SU-DHL-6 (cell line): ENCODE data around the gene SPINDOC.

Source experiments
- H2AFZ ChIP-seq: fragments of 200-600 bp; sonication (generic); 2 replicates; pipeline ENCODE4 v1.6.1; 2014; ENCODE audit warnings: low read depth, mild to moderate bottlenecking, moderate library complexity, mixed read lengths, antibody characterized with exemption, low read length; ENCODE audit not compliant: severe bottlenecking
- H3F3A ChIP-seq: fragments of 200-600 bp; shearing (Covaris generic); 2 replicates; pipeline ENCODE4 v1.6.0; 2016; ENCODE audit warnings: antibody characterized with exemption, mild to moderate bottlenecking; ENCODE audit not compliant: insufficient read depth
- H3K27ac ChIP-seq: fragments of 200-600 bp; sonication (generic); 2 replicates; pipeline ENCODE4 v1.5.1; 2016; ENCODE audit warnings: low read depth, mild to moderate bottlenecking, low read length, moderate library complexity, mixed read lengths
- H3K27me3 ChIP-seq: fragments of 200-600 bp; sonication (generic), shearing (Covaris generic); 2 replicates; pipeline ENCODE4 v1.6.0; 2014; ENCODE audit warnings: mild to moderate bottlenecking, low read length
- H3K36me3 ChIP-seq: fragments of 200-600 bp; sonication (generic); 2 replicates; pipeline ENCODE4 v1.6.1; 2014; ENCODE audit warnings: mild to moderate bottlenecking, low read length, mixed read lengths
- H3K4me2 ChIP-seq: fragments of 300-600, 200-600 bp; shearing (Covaris generic), sonication (generic); 2 replicates; pipeline ENCODE4 v1.6.0; 2014; ENCODE audit warnings: low read length, low read depth, mild to moderate bottlenecking; ENCODE audit not compliant: poor library complexity, severe bottlenecking
- H3K4me3 ChIP-seq: fragments of 200-600 bp; sonication (generic); 2 replicates; pipeline ENCODE4 v1.5.1; 2014; ENCODE audit warnings: antibody characterized with exemption, low read length, mild to moderate bottlenecking, mixed read lengths; ENCODE audit not compliant: insufficient read depth, poor library complexity, severe bottlenecking
- H3K79me2 ChIP-seq: fragments of 200-600 bp; sonication (generic); 2 replicates; pipeline ENCODE4 v1.6.1; 2014; ENCODE audit warnings: mild to moderate bottlenecking, low read length, moderate library complexity; ENCODE audit not compliant: insufficient read depth
- H3K9ac ChIP-seq: fragments of 200-600 bp; sonication (generic); 2 replicates; pipeline ENCODE4 v1.7.0; 2014; ENCODE audit warnings: mild to moderate bottlenecking, low read length
- H3K9me2 ChIP-seq: fragments of 200-600 bp; sonication (generic); replicated peaks from 2 replicates; pipeline ENCODE4 v1.6.1; 2014; ENCODE audit warnings: low read length; ENCODE audit not compliant: insufficient read depth
- H3K9me3 ChIP-seq: fragments of 200-600 bp; sonication (generic); 2 replicates; pipeline ENCODE4 v1.6.1; 2014; ENCODE audit warnings: low read length, mixed read lengths; ENCODE audit not compliant: insufficient read depth
- H4K20me1 ChIP-seq: fragments of 200-600 bp; sonication (generic); 2 replicates; pipeline ENCODE4 v1.6.1; 2014; ENCODE audit warnings: low read depth, mild to moderate bottlenecking, antibody characterized with exemption, low read length, moderate library complexity, mixed read lengths
- EZH2phosphoT487 ChIP-seq: fragments of 200-600 bp; sonication (generic), shearing (Covaris generic); conservative IDR thresholded peaks from 2 replicates; pipeline ENCODE4 v1.6.1; 2018; ENCODE audit warnings: mild to moderate bottlenecking, antibody characterized with exemption, low read length, moderate library complexity, mixed read lengths
- TF ChIP-seq, protein P1 (sequence below): fragments of 200-600 bp; sonication (generic); IDR thresholded peaks from one replicate; pipeline ENCODE4 v1.5.1; 2017; ENCODE audit warnings: antibody characterized with exemption, mild to moderate bottlenecking, low read length, moderate library complexity; ENCODE audit not compliant: insufficient read depth, poor library complexity, severe bottlenecking

The SPINDOC gene

DNA sequence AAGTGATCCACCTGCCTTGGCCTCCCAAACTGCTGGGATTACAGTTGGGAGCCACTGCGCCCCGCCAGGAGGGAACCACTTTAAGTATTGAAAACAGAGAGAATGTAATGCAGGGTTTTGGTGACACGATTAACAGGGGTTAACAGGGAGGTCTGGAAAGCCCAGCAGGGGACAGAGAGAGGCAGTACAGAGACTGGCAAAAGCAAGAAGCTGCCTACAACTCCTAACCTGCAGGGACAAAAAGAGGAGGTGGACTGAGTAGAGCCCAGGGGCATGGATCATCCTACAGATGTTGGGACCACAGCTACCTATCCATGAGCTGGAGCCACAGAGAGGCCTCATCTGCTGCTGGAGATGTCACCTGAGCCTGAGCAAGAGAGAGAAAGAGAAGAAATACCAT, 1.7 kb upstream of the SPINDOC start:
- Histone ChIP-seq H3K36me3 (no peaks in the 10 kb centered on the region), H3K9ac (no peak overlapping the region), H3K4me2 (no peak overlapping the region), H2AFZ (no peak overlapping the region), H3F3A (no peaks in the 10 kb centered on the region), H3K27me3 (no peaks in the 10 kb centered on the region), H4K20me1 (0 out of 2 replicates have a peak, but pooled peaks cover 5% of the 10 kb centered on the region), H3K79me2 (peaks cover 30% of the 10 kb centered on the region), H3K9me3 (no peaks in the 10 kb centered on the region), H3K4me3 (no peak overlapping the region), H3K27ac (no peak overlapping the region), H3K9me2 (no peaks in the 10 kb centered on the region)
- TF ChIP-seq EZH2phosphoT487 = no peak

DNA sequence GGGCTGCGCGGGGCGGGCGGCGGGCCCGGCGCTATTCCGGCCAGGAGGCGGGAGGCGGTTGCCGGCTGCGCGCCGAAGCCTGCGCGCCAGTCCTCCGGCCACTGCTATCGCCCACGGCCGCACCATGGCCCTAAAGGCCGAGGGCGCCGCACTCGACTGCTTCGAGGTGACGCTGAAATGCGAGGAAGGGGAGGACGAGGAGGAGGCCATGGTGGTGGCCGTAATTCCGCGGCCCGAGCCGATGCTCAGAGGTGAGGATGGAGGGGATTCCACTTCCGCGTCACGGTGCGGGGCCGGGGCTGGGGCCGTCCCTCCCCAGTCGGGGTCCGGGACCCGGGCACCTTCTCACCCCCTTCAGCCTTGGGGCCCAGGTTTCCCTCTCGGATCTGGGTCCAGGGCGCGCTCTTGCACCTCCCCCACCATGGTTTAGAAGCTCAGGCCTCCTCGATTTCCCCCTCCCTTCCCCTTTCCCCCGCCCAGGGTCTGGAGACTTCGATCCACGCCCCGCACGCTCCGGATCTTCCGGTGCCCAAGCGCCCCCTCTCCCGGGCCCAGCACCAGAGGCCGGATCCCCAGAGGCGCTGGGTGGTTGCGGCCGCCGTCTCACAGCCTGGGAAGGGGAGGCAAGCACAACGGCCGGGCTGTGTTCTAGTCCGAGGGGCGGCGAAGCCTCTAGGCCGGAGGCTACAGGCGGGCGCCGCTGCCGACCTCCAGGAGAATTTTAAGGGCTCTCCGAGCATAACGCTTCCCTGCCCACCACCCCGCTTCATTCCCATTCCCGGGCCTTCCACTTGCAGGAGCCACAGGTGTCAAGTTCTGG, 517 bp downstream of the SPINDOC start:
- peak overlapping the region; percentile 86 for H3K9ac ChIP-seq
- H3F3A ChIP-seq = no peaks in the 10 kb centered on the region
- peak overlapping the region; percentile 83 for H3K4me2 ChIP-seq
- H3K79me2 ChIP-seq = peaks cover 36% of the 10 kb centered on the region
- no peaks in the 10 kb centered on the region for H3K36me3 ChIP-seq
- no peaks in the 10 kb centered on the region for H3K9me2 ChIP-seq
- no peak for TF ChIP-seq EZH2phosphoT487
- TF ChIP-seq, protein P1, sequence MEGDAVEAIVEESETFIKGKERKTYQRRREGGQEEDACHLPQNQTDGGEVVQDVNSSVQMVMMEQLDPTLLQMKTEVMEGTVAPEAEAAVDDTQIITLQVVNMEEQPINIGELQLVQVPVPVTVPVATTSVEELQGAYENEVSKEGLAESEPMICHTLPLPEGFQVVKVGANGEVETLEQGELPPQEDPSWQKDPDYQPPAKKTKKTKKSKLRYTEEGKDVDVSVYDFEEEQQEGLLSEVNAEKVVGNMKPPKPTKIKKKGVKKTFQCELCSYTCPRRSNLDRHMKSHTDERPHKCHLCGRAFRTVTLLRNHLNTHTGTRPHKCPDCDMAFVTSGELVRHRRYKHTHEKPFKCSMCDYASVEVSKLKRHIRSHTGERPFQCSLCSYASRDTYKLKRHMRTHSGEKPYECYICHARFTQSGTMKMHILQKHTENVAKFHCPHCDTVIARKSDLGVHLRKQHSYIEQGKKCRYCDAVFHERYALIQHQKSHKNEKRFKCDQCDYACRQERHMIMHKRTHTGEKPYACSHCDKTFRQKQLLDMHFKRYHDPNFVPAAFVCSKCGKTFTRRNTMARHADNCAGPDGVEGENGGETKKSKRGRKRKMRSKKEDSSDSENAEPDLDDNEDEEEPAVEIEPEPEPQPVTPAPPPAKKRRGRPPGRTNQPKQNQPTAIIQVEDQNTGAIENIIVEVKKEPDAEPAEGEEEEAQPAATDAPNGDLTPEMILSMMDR = no peak
- no peaks in the 10 kb centered on the region for H3K27me3 ChIP-seq
- H3K9me3 ChIP-seq = no peaks in the 10 kb centered on the region
- H2AFZ ChIP-seq = peak overlapping the region; percentile 42
- peak overlapping the region; percentile 56 for H3K27ac ChIP-seq
- H3K4me3 ChIP-seq = peak overlapping the region; percentile 80
- H4K20me1 ChIP-seq = 0 out of 2 replicates have a peak, but pooled peaks cover 5% of the 10 kb centered on the region

DNA sequence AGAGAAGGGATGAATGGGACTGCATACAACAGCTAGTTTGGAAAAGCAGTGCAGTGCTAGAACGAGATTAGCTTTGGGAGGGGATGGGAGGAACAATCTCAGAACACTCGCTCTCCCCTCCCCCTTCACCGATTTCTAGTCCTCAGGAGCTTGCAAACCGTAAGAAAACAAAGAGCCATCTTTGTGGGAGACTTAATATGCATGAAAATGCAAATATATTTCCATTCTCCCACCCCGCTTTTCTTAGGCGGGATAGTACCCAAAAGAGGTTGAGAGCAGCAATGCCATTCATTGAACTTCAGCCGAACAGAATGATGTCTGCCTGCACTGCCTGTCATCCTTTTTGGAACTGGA, 1.1 kb downstream of the SPINDOC start:
- no peaks in the 10 kb centered on the region for H3K36me3 ChIP-seq

More for the DNA sequence above, 1.1 kb downstream of the SPINDOC start:
- H3K9me3 ChIP-seq = no peaks in the 10 kb centered on the region
- no peak overlapping the region for H2AFZ ChIP-seq
- 0 out of 2 replicates have a peak, but pooled peaks cover 5% of the 10 kb centered on the region for H4K20me1 ChIP-seq
- H3K9me2 ChIP-seq = no peaks in the 10 kb centered on the region
- no peaks in the 10 kb centered on the region for H3F3A ChIP-seq
- TF ChIP-seq, protein P1 = no peak
- TF ChIP-seq EZH2phosphoT487 = no peak
- no peaks in the 10 kb centered on the region for H3K27me3 ChIP-seq
- H3K27ac ChIP-seq = peak overlapping the region; percentile 56
- peak overlapping the region; percentile 86 for H3K9ac ChIP-seq
- peak overlapping the region; percentile 80 for H3K4me3 ChIP-seq
- peak overlapping the region; percentile 83 for H3K4me2 ChIP-seq
- peaks cover 36% of the 10 kb centered on the region for H3K79me2 ChIP-seq
